NAMALWA (cell line): ENCODE results near the gene TELO2.

ENCODE experiments used
- DNase-seq: peaks from one replicate; pipeline ENCODE4 v3.0.0-alpha.2; 2015; ENCODE audit warnings: low spot score

TELO2 gene

DNA sequence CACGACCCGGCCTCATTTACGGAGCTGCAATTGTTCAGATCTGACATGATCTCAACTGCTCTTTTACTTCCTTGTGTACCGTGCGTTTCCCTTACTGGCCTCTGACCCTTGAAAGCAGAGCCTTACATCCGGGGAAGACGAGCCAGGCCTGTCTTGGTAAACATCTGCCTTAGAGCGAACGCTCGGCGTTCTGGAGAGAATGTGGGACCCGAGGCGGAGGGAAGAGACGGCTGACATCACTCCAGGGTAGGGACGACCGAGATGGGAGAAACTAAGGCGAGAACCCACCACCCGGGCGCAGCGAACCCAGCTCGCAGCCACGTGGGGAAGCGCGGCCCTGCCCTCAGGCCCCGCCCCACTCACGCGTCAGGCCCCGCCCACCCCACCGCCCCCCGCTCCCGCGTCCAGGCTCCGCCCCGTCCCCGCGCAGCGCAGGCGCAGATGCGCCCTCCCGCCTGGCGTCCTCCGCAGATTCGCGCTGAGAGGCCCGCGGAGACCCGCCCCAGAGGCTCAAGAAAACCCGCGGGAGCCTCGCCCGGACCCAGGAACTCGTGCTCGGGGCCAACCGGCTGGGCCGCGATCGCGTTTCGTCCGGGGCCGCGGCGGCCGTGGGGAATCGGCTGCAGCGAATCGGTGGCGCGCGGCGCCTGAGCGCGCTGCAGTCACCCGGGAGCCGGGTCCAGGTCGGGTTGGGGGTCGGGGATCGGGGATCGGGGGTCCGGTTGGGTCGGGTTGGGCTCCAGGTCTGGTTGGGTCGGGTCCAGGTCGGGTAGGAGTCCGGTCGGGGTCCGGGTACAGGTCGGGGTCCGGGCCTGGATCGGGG is at the start of gene TELO2:
TELO2 (plus strand) TSS at position 438 of the 823 bp plus-strand sequence. CDS start 922 bp downstream, outside the sequence.
- peak; percentile 89 for DNase-seq

DNA sequence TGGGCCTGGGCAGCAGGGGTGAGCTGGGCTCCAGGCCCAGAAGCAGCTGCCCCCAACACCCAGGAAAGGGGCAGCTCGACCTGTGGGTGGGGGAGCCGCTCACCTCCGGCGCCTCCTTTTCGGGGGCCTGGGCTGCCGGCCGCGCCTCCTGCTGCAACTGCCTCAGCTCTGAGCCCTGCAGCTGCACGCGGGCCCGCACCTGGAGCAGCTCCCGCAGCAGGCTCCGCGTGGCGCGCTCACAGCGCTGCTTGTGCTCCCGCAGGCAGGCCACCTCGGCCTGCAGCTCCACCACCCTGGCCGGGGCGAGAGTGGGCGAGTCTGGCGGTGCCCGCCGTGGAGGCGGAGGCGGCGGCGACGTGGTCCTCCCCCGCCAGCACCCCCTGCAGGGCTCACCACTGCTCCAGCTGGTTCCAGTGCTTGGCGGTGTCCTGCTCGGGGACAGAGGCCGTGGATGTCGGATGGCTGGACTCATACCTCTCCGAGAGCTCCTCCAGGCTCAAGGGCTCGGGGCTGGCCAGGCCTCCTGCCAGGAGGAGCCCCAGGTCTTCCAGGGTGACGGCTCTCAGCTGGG is 49.7 kb upstream of the TELO2 start:
- DNase-seq, result no peak

DNA sequence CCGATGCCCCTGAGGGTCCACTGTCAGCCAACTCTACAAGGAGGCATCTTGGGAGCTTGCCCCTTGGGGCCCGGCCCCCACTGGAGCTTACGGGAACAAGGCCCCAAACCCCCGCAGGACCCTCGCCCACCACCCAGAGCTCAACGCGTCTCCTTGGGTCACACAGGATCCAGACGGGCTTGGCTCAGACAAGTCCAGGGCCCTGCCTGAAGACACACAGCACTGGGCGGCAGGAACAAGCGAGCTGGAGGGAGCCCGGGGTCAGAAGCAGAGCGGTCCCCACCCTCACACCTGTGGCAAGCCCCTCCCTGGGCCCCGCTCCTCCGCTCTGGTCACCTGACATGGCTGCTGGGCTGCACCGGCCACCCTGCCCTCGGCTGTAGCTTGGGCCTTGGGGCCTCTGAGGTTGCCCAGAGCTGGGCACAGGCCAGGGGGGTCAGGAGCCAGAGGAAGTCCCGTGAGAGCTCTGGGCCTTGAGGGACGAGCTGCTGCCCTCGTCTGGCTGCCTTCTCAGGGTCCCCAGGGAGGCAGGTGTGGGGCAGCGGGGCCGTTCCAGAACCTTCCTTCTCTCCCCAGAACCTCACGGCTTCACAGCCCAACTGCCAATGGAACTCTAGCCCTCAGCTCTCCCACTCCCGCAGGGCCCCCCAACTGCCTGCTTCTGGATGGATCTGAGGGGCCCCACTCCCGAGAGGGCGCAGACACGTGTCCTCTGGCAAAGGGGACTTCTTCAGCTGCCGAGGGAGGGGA is 49.0 kb upstream of the TELO2 start, which contains the start of gene CCDC154:
CCDC154 (minus strand) TSS at position 577 of the 750 bp plus-strand sequence; CDS start at position 343, 234 bp downstream.
- no peak for DNase-seq

DNA sequence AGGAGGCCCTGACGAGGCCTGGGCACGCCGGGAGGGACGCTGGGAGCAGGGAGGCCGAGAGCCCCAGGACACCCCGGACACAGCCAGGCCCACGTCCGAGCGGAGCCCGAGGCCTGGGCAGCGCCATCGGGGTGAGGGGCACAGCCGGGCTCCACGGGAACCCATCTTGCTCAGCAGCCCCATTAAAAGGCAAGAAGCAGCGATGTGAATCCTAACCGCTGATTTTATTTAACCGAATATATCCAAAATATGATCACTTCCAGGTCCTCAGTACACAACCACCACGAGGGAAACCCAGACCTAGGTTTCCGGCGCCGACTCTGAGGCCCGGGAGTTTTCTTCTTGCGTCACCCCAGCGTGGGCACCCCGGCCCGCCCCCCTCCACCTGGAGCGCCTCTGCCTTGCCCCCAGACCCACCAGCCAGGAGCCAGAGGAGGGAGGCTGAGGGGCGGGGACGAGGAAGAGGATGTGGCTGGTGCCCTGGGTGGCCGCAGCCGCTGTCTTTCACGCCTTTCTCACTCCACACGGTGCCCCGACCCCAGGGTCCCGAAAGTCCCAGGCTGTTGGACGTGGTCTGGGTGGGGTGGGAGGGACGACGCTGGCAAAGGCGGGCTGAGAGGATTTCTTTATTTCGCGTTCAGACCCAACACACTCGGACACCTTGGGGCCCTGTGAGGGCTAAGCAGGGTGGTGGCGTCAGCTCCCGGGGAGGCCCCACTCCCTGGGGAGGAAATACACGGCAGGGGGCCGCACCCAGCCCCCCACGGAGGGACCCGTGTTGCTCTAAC is 48.2 kb upstream of the TELO2 start:
- peak; percentile 39 for DNase-seq

DNA sequence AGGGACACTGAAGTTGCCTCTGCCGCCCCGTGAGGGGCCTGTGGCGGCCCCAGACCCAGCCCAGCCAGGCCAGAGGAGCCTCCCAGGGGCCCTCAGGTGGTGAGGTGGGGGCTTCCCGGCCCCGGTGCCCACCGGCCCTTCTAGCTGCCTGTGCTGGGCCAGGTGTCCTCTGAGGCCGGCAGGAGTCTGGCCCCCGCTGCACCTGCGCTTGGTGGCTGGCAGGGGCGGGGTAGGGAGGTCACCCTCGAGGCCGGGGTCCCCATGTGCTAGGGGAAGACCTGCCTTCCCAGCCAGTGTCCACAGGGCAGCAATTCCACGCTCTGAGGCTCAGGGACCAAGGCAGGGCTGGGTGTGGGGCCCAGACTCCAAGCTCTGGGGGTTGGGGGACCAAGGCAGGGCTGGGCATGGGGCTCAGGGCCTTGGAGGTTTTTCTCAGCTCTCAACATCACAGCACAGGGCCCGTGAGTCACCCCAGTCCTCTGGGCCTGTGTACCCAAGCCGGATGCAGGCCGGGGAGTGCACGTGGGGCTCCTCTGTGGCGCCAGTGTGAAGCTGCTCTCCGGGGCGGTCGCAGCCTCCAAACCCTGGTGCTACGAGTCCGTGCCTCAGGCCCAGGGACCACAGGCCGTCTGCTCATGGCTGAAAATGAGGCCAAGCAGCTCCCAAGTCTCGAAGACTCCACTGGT is 47.5 kb upstream of the TELO2 start:
- DNase-seq, result no peak

DNA sequence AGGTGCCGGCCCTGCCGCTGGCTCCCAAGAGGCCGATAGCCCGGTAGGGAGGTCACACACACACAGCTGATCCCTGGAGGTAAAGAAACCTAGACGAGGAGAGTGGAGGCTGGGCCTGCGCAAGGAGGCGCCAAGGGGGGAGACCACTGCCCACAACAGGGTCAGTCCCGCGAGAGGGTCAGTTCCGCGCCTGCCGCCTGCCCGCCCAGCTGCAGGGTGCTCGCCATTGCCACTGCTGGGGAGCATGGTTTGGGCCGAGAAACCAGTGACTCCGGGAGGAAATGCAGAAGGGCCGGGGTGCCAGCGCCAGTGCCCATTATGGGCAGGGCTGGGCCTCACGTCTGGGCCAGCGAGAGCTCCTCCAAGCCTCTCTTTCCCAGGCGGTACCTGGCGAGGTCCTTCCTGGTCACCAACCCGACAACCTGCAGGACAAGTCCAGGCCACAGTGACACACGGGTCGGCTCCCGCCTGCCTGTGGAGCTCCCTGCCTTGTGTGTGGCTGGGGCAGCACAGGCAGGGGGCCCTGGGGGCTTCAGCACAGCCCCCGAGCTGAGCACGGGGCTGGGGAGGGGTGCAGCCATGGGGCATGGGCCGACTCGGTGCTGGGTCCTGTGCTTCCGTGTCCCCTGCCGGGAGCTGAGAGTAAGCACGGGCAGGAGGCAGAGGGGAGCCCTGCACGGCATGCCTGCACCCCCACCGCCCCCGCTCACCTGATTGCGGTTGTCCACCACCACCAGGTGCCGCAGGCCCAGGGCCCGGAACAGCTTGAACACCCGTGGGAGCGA is 46.7 kb upstream of the TELO2 start:
- DNase-seq, result no peak

DNA sequence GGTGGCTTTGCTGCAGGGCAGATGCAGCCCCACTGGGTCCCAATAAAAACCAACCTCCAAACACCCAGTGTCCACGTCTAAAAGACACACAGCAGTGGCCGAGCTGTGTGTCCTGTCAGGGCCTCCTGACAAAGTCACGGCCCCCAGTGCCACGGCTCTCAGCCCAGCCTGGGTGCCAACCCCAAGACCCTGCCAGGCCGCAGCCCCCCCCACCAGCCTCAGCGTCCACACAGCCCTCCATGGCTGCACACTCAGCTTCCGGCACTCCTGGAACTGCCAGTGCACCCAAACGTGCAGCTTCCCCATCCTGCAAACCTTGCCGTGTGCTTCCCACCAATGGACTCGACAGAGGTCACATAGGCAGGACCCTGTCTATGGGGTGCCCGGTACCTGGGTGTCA is 45.2 kb upstream of the TELO2 start:
- no peak for DNase-seq

DNA sequence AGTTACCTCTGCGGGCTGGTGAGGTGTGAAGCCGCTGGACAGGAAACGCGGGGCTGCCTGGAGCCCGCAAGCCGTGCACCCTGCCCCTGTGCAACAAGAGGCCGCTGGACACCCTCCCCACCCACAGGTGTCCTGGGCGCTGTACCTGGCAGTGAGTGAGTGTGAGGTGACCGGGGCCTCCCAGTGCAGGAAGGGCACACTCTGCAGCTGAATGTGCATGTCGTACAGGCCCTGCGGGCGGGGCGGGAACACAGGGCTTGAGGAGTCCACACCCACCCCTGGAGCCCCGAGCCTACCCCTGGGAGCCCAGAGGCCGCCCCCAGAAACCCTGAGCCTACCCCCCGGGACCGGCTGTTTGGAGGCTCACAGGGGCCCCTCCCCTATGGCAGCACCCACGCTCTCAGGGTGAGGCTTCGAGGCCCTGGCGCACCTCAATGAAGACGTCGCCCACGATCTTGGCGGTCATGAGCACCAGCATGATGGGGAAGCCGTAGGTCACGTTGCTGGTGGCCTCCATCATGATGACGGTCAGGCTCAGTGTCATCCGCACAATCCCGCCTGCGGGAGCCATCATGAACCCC is 44.5 kb upstream of the TELO2 start:
- no peak for DNase-seq

DNA sequence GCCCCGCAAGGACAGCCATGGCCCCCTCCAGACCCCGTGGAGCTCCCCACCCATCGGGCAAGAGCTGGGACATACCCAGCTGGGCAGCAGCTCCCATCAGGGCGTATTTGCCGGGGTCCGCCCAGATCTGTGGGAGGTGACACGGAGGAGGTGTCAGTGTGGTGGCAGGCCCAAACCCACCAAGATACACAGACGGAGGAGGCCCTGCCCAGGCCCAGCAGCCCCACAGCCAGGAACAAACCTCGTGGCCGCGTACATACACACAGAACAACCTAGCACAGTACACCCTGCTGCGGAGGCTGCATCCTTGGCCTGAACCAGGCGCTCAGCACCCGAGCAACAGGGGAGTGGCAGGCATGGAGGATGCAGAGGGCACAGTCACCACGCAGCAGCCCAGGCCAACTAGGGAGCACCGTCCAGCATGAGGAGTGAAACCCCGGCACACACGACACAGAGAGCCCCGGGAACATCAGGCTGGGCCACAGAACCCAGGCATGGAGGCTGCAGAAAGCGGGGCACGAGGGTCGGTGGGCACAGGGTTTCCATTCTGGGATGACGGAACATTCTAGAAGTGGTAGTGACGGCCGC is 43.9 kb upstream of the TELO2 start:
- no peak for DNase-seq

DNA sequence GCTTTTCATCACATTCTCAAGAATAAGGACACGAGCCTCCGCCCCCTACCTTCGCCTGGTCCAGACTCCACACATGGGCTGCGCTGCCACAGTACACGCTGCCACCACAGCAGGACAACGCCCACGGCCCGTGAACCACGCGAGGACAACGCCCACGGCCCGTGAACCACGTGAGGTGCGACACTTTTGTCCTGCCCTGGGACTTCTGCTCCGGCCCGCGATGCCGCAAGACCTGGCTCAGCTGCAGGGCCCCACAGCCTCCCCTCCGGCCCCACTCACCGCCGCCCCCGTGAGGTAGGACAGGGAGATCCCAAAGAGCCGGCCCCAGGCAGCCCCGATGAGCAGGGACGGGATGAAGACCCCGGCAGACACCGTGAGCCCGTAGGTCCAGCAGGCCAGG is 42.9 kb upstream of the TELO2 start:
- no peak for DNase-seq

DNA sequence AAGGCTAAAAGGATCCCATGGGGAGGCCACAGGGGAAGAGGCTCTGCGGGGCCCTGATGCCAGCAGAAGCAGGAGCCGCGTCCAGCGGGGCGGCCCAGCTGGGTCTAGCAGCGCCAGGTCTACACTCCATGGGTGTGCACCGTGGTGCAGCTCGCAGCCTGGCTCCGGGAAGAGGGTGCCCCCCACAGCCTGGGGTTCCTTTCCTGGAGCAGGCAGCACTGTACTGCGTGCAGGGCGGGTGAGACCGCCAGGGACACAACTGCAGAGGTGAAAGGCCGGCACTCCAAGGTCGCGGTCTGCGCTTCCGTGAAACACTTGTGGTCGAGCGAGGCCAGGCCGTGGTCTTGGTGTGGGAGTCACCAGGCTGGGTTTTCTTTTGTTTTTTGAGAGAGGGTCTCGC is 42.3 kb upstream of the TELO2 start:
- no peak for DNase-seq

DNA sequence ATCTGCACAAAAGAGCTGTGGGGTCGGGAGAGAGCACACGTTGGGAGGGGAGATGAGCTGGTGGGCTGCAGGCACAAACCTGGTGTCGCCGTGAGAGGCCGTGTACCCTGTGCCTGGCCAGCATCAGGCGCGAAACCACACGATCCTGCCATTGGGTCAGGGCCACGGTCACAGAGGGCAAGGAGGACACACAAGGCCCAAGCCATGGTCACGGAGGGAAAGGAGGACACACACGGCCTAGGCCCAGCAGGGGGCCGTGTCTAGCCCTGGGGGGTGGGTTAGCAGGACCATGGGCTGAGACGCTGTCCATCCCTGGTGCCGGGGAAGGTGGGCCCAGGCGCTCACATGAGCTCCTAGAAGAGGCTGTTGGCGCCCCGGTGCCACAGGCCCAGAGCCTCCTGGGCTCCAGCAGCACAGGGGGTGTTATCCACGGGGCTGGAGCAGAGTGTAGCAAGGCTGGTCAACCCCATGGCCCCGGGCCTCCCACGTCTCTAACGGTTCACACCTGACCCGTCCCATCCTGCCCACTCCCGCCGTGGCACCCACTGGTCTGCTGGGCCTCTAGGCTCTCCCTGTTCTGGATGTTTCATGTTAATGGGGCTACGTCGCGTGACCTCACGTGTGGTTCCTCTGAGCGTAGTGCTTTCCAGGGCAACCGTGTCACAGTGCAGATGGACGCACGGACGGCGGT is 41.3 kb upstream of the TELO2 start:
- DNase-seq, result no peak

DNA sequence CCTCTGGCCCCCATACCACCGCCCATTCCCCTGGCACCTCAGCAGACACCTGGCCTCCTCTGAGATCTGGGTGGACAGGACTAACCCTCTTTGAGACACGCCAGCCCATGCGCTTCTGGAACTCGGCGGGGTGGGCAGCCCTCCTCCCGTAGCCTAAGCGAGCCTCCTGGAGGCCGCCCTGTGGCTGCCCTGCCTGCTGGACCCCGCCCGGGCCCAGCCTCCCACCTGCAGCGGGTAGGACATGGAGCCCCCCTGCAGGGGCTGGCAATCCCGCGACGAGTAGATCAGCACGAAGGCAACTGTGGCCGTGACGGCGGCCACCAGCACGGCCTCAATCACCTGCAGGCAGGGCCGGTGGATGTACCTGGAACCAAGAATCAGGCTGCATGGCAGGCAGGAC is 40.6 kb upstream of the TELO2 start:
- DNase-seq, result no peak

DNA sequence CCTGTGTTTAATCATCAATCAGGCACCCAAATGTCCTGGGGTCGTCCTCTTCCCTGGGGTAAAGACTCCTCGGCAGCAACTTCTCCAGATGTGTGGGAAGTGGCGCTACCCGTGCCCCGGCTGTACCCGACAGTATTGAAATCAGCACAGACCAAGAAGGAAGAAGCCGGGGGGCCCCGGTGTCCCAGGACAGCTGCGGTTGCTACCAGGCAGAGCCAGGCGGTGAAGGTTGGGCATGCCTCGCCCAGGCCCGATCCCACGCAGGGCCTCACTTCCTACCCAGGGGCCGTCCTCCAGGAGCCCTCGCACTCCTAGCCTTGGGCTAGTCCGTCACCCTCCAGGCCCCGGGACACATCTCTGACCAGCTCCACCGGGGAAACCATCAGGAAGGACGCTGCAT is 39.8 kb upstream of the TELO2 start:
- DNase-seq, result no peak

DNA sequence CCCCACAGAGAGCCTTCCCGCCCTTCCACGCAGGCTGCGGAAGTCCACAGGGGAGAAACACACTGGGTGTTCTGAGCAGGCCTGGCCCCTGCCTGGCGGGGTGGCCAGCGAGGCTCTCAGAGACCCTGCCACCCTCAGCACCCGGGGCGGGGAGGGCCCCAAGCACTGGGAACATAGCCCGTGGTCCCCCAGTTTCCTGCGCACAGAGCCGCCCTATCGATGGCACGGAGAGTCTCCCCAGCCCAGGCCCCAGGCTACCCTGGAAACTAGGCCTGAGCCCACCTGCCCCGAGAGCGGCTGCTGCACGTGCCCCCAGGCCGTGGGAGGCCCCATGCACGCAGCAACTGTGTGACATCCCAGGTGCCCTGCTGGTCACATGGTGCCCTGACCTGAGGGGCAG is 38.6 kb upstream of the TELO2 start:
- no peak for DNase-seq

DNA sequence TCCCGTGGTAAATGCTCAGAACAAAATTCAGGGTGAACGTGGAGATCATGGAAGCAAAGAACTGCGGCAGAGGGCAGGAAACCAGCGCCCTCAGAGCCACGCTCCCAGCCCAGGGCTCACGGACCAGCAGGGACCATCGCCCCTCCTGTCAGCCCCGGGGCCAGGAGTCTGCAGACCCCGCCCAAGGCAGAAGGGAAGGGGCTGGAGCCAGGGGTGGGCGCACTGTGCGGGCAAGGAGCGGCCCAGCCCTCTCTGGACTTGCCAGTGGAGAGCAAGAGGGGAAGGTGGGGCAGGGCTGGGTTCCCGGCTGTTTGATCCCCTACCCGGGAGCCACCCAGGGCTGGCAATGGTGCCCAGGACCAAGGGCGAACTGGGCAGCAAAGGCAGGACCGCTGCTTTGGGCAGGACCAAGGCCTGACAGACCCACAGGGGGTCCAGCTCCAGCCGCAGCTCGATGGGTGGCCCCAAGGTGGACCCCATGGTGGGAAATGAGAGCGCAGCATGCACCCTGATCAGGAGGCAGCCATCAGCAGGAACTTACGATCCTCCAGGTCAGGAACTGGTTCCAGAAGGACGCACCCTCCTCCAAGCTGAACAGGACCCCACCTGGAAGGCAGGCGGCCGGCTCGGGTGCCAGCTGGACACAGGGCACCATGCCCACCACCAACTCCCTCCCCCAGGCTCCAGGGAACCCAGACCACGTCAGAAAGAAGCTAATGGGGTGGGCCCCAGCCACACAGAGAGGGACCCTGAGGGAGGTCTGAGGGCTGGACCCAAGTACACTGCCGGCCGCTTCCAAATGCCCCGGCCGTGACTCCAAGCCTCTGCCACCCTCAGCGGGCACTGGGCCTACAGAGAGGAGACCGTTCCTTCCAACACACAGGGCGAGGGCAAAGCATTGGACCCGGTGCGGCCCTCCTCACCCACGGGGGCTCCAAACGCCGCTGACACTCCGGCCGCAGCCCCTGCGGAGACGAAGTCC is 37.7 kb upstream of the TELO2 start:
- DNase-seq, result no peak

DNA sequence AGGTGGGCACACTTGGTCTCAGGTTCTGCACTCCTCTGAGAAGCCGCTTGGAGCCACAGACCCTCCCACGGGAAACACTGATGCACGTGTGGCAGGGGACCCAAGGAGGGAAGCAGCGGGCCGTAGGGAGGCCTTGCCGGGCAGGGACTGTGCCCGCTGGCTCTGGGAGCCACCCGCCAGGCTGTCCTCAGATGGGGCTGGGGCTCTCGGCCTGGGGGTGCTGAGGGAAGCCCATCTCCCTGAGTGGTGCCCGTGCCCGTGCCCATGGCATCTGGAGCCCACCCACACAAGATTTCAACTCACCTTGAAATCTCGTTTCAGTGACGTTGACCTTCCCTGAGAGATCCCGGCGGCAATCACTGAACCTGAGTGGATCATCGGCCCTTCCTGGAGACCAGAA is 36.2 kb upstream of the TELO2 start:
- no peak for DNase-seq
